Naive thymus-derived CD4-positive, alpha-beta T cell (primary cell): ENCODE results near the gene ELL2. TPM values are rescaled to one million over a fixed set of nuclear protein-coding genes. Genes with fewer than 3 reads are reported as not detected.

Experiments used
- ATAC-seq: fragments of 150-1000 bp; cut with Tn5 transposase; 2 replicates; pipeline ENCODE4 v1.10.0; 2021; ENCODE audit warnings: mild to moderate bottlenecking, moderate library complexity
- CTCF ChIA-PET: fragments of 350-600 bp; sonication (Branson Sonifier 250); formaldehyde crosslinking; loops from one replicate; lab custom pipeline; 2021; ENCODE audit warnings: antibody characterized with exemption; lab: Charles Lee
- POLR2A ChIA-PET: fragments of 350-600 bp; sonication (Branson Sonifier 250); formaldehyde crosslinking; loops from one replicate; lab custom pipeline; 2021; ENCODE audit warnings: antibody characterized with exemption, inconsistent platforms; lab: Charles Lee
- DNase-seq, 9 donors: peaks; one replicate each; pipeline versions ENCODE4 v3.0.0 to v3.0.0-alpha.2; 2020 to 2022; ENCODE audit warnings: mixed read lengths in 1 of 9
- H3K27ac ChIP-seq: one replicate; pipeline ENCODE4 v1.7.0; 2013; ENCODE audit warnings: mild to moderate bottlenecking, low read depth, low read length, moderate library complexity
- H3K27me3 ChIP-seq, 2 donors: one replicate each; pipeline ENCODE4 v1.7.0; 2013; ENCODE audit warnings: low read length in 2 of 2, mild to moderate bottlenecking in 2 of 2, moderate library complexity in 2 of 2; ENCODE audit not compliant: control insufficient read depth in 2 of 2, insufficient read depth in 2 of 2
- H3K36me3 ChIP-seq, 3 experiments: 1 replicate in 2 of 3; 2 replicates in 1 of 3; pipeline ENCODE4 v1.7.0; 2013; ENCODE audit warnings: low read length in 3 of 3, mild to moderate bottlenecking in 3 of 3, moderate library complexity in 1 of 3; ENCODE audit not compliant: insufficient read depth in 3 of 3, control insufficient read depth in 2 of 3
- H3K4me1 ChIP-seq, 2 donors: one replicate each; pipeline ENCODE4 v1.7.0; 2013; ENCODE audit warnings: low read length in 2 of 2, mild to moderate bottlenecking in 2 of 2, moderate library complexity in 1 of 2; ENCODE audit not compliant: control insufficient read depth in 2 of 2, insufficient read depth in 2 of 2
- H3K4me3 ChIP-seq: 2 replicates; pipeline ENCODE4 v1.7.0; 2013; ENCODE audit warnings: mild to moderate bottlenecking, low read length
- H3K9me3 ChIP-seq, 3 experiments: 1 replicate in 2 of 3; 2 replicates in 1 of 3; pipeline ENCODE4 v1.7.0; 2013; ENCODE audit warnings: low read length in 3 of 3; ENCODE audit not compliant: control insufficient read depth in 2 of 3
- H3K27ac Mint-ChIP-seq, 9 donors: one replicate each; pipeline ENCODE4 v1.8.0; 2020 to 2022; ENCODE audit warnings: mixed read lengths in 9 of 9, mild to moderate bottlenecking in 8 of 9, moderate library complexity in 5 of 9, inconsistent platforms in 2 of 9
- H3K27me3 Mint-ChIP-seq, 5 donors: one replicate each; pipeline ENCODE4 v1.8.0; 2021 to 2022; ENCODE audit warnings: mixed read lengths in 5 of 5, mild to moderate bottlenecking in 1 of 5
- H3K36me3 Mint-ChIP-seq, 5 donors: one replicate each; pipeline ENCODE4 v1.8.0; 2020 to 2022; ENCODE audit warnings: mixed read lengths in 5 of 5, mild to moderate bottlenecking in 3 of 5, inconsistent platforms in 1 of 5
- H3K4me1 Mint-ChIP-seq, 7 donors: one replicate each; pipeline ENCODE4 v1.8.0; 2020 to 2022; ENCODE audit warnings: mixed read lengths in 7 of 7, mild to moderate bottlenecking in 3 of 7, inconsistent platforms in 1 of 7
- H3K4me3 Mint-ChIP-seq, 10 donors: one replicate each; pipeline ENCODE4 v1.8.0; 2020 to 2022; ENCODE audit warnings: mild to moderate bottlenecking in 10 of 10, mixed read lengths in 10 of 10, moderate library complexity in 6 of 10, inconsistent platforms in 2 of 10
- H3K9me3 Mint-ChIP-seq, 11 donors: one replicate each; pipeline ENCODE4 v1.8.0; 2020 to 2022; ENCODE audit warnings: mixed read lengths in 11 of 11, mild to moderate bottlenecking in 4 of 11, inconsistent platforms in 1 of 11, moderate library complexity in 1 of 11
- intact Hi-C, 2 donors: fragments of 100-400 bp; cut with micrococcal nuclease; formaldehyde crosslinking; loops; one replicate each; pipeline ENCODE4 v1.15.1; 2023
- polyA plus RNA-seq, 2 donors: library from polyadenylated mRNA; unstranded; fragments of 300-500 nt; fragmentation: Illumina TruSeq; gene quantifications; one replicate each; pipeline ENCODE4 v1.2.3, GENCODE V29; 2021
- total RNA-seq, 6 experiments: library from RNA in 5 of 6; stranded (reverse) in 5 of 6; gene quantifications; 1 replicate in 5 of 6; 2 replicates in 1 of 6; pipeline ENCODE4 v1.2.3 and lab custom pipeline; 2021 to 2026

The ELL2 gene
- total and polyA plus RNA-seq, 7 experiments from 2014 or later = 1.9 to 65.8 (median 14.0) TPM

DNA sequence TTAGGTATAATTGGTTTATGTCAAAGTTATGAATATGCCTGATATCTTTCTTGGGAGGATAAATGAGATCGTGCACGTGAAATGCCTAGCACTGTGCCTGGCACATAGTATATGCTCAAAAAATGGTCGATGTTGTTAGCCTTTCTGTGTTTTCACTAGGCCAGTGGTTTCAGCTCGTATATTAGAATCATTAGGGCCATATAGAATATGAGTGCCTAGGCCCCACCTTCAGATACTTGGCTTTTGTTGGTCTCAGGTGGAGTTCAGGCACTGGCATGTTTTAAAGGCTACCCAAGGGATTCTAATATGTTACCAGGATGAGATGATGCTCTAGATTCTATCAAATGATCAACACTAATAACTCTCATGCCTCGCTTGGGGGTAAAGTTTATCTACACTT is 56.8 kb downstream of the ELL2 start:
- no peak overlapping the region for H3K4me3 Mint-ChIP-seq
- H3K36me3 Mint-ChIP-seq = peaks cover 0 to 29% (median 12%) of the 10 kb centered on the region in 5 donors
- no peak overlapping the region for H3K27ac ChIP-seq
- no peaks in the 10 kb centered on the region for H3K9me3 ChIP-seq
- ATAC-seq = no peak
- H3K9me3 Mint-ChIP-seq = peaks cover 0 to 2% (median 0%) of the 10 kb centered on the region in 11 donors
- no peak overlapping the region for H3K4me3 ChIP-seq
- no peak for DNase-seq
- no peaks in the 10 kb centered on the region for H3K4me1 ChIP-seq
- H3K27me3 Mint-ChIP-seq = no peaks in the 10 kb centered on the region
- no peak overlapping the region for H3K27ac Mint-ChIP-seq
- peaks cover 0 to 16% (median 0%) of the 10 kb centered on the region in 7 donors for H3K4me1 Mint-ChIP-seq
- H3K36me3 ChIP-seq = no peaks in the 10 kb centered on the region
- intact Hi-C loops = no loop called here
- ChIA-PET CTCF (no interaction called here), POLR2A (no interaction called here)
- no peaks in the 10 kb centered on the region for H3K27me3 ChIP-seq

DNA sequence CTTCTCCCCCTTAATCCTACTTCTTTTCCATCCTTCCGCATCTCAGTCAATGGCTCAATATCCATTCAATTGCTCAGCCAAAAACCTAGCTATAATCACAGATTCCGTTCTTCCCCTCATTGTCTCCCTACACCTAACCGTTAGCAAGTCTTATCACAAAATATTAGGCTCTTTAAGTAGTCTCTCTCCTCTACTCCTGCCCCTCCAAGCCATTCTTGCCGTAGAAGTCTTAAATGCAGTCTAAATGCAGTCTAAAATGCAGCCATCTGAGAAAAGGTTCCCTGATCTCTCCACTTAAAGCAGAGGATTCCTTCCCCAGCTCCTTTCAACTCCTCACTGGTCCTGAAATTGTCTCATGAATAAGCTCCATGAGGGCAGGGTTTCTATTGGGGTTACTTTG is 57.8 kb downstream of the ELL2 start:
- Mint-ChIP-seq H3K27ac (peak overlapping the region in 1 of 9 donors; percentile 42), H3K4me3 (no peak overlapping the region), H3K9me3 (peaks cover 0 to 2% (median 0%) of the 10 kb centered on the region in 11 donors), H3K4me1 (peaks cover 0 to 12% (median 0%) of the 10 kb centered on the region in 7 donors), H3K27me3 (no peaks in the 10 kb centered on the region), H3K36me3 (peaks cover 2 to 31% (median 18%) of the 10 kb centered on the region in 5 donors)
- Histone ChIP-seq H3K9me3 (no peaks in the 10 kb centered on the region), H3K4me3 (no peak overlapping the region), H3K36me3 (peaks cover 0 to 2% (median 0%) of the 10 kb centered on the region in 3 experiments), H3K4me1 (no peaks in the 10 kb centered on the region), H3K27me3 (no peaks in the 10 kb centered on the region), H3K27ac (no peak overlapping the region)
- DNase-seq (no peak), ATAC-seq (no peak)
- intact Hi-C loops = no loop called here
- ChIA-PET POLR2A (no interaction called here), CTCF (interaction anchor here (1.2 kb wide), 1 partner anchor 9 kb away, joined by 3 read pairs; no protein-coding TSS in a partner anchor)

DNA sequence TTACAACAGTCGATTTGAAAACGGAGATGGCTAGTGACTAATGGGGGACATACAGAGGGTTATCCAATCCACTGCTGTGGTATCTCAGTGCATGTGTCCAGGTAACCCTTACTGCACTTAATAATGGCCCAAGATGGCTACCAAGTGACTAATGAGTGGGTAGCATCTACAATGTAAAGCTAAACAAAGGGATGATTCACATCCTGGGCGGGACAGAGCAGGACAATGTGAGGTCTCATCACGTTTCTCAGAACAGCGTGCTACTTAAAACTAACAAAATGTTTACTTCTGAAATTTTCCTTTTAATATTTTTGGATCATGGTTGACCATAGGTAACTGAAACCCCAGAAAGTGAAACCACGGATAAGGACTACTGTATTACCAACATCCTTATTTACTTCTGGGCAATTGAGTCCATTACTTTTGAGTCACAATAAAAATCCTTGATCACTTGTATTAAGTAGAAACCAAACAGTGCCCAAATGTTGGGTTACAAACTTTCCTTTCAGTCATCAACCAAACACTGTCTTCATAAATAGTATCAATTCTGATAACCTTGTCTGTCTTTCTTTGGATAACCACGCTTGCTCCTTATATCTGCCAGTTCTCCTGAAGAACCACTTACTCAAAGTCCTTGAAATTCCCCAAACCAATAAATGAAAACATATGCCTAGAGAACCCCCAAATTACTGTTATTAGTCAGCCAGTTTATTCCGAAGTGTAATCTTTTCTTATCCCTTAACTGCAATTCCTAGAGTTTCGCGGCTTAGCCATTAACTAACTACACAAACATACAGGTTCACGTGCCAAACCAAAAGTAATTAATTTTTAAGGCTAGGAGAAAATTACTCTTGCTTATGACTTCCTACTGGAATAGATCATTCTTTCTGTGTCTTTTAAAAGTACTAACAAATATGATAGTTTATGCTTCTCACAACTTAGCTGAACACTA is 59.7 kb downstream of the ELL2 start:
- Mint-ChIP-seq H3K9me3 (peaks cover 0 to 2% (median 0%) of the 10 kb centered on the region in 11 donors), H3K36me3 (peaks cover 10 to 43% (median 25%) of the 10 kb centered on the region in 5 donors), H3K4me1 (peaks cover 0 to 8% (median 0%) of the 10 kb centered on the region in 7 donors), H3K27ac (no peak overlapping the region), H3K4me3 (no peak overlapping the region), H3K27me3 (no peaks in the 10 kb centered on the region)
- Histone ChIP-seq H3K27me3 (no peaks in the 10 kb centered on the region), H3K27ac (no peak overlapping the region), H3K36me3 (peaks cover 0 to 5% (median 0%) of the 10 kb centered on the region in 3 experiments), H3K4me1 (no peaks in the 10 kb centered on the region), H3K9me3 (no peaks in the 10 kb centered on the region), H3K4me3 (no peak overlapping the region)
- intact Hi-C loops = no loop called here
- no peak for DNase-seq
- ATAC-seq = peak; percentile 57
- CTCF ChIA-PET = no interaction called here
- POLR2A ChIA-PET = no interaction called here

DNA sequence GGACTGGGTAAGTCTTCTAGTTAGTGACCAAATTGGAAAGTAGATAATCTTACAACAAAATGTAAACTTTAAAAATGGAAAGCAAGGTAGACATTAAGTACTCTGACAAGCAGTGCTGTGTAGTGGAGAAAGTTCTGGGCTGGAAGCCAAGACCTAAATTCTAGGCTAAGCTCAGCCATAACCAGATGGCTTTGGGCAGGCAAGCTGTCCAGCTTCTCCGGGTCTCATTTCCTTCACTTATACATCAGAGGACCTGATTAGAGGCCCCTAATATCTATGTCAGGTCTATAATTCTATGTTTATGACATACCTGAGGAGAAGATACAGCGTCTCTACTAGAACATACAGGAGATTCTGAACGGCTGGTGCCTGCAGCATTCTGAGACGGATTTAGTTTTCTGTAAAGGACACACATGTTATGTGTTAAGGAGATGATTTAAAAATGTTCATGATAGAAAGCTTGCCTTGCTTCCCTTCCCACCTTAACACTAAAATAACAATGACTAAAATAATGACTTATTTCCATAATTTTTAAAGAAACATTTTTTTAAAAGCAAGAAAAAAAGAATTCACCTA is 61.2 kb downstream of the ELL2 start:
- Mint-ChIP-seq H3K27me3 (no peaks in the 10 kb centered on the region), H3K9me3 (peaks cover 0 to 2% (median 0%) of the 10 kb centered on the region in 11 donors), H3K4me3 (no peak overlapping the region), H3K4me1 (peaks cover 0 to 11% (median 0%) of the 10 kb centered on the region in 7 donors), H3K27ac (no peak overlapping the region), H3K36me3 (peaks cover 10 to 46% (median 24%) of the 10 kb centered on the region in 5 donors)
- POLR2A ChIA-PET = interaction anchor here (0.7 kb wide), 1 partner anchor 63 kb away, joined by 3 read pairs; no protein-coding TSS in a partner anchor
- no peaks in the 10 kb centered on the region for H3K4me1 ChIP-seq
- H3K4me3 ChIP-seq = no peak overlapping the region
- no peaks in the 10 kb centered on the region for H3K9me3 ChIP-seq
- intact Hi-C loops = no loop called here
- H3K27me3 ChIP-seq = no peaks in the 10 kb centered on the region
- no peak for ATAC-seq
- H3K36me3 ChIP-seq = peaks cover 0 to 5% (median 0%) of the 10 kb centered on the region in 3 experiments
- no peak overlapping the region for H3K27ac ChIP-seq
- CTCF ChIA-PET = interaction anchor here (0.7 to 1.0 kb wide), 2 partner anchors 162 to 412 kb away, joined by 3 read pairs; no protein-coding TSS in a partner anchor
- no peak for DNase-seq

- H3K9me3 ChIP-seq = no peaks in the 10 kb centered on the region
- DNase-seq (no peak), ATAC-seq (no peak)
- H3K27me3 ChIP-seq = no peaks in the 10 kb centered on the region
- Mint-ChIP-seq H3K4me3 (no peak overlapping the region), H3K27me3 (no peaks in the 10 kb centered on the region), H3K4me1 (peaks cover 0 to 13% (median 0%) of the 10 kb centered on the region in 7 donors), H3K36me3 (peaks cover 10 to 48% (median 24%) of the 10 kb centered on the region in 5 donors), H3K27ac (peak overlapping the region in 2 of 9 donors; percentile 18 to 63), H3K9me3 (peaks cover 0 to 2% (median 0%) of the 10 kb centered on the region in 11 donors)
- POLR2A ChIA-PET = no interaction called here
- intact Hi-C loops = loop anchor here in 1 of 2 donors (5.0 kb wide), 1 partner anchor 42 kb away; no protein-coding TSS in a partner anchor
- H3K27ac ChIP-seq = no peak overlapping the region
- no peaks in the 10 kb centered on the region for H3K4me1 ChIP-seq
- no peak overlapping the region for H3K4me3 ChIP-seq
- CTCF ChIA-PET = interaction anchor here (1.0 kb wide), 1 partner anchor 162 kb away, joined by 3 read pairs; no protein-coding TSS in a partner anchor
- peaks cover 0 to 5% (median 0%) of the 10 kb centered on the region in 3 experiments for H3K36me3 ChIP-seq
Measured at GRCh38 chr5:95899829-95900228, 61.8 kb downstream of the ELL2 start.

- Mint-ChIP-seq H3K36me3 (peaks cover 10 to 51% (median 28%) of the 10 kb centered on the region in 5 donors), H3K27me3 (no peaks in the 10 kb centered on the region), H3K4me3 (no peak overlapping the region), H3K4me1 (peaks cover 0 to 13% (median 0%) of the 10 kb centered on the region in 7 donors), H3K27ac (no peak overlapping the region), H3K9me3 (peaks cover 0 to 2% (median 0%) of the 10 kb centered on the region in 11 donors)
- Histone ChIP-seq H3K27ac (no peak overlapping the region), H3K4me1 (no peaks in the 10 kb centered on the region), H3K36me3 (peaks cover 0 to 5% (median 0%) of the 10 kb centered on the region in 3 experiments), H3K9me3 (no peaks in the 10 kb centered on the region), H3K4me3 (no peak overlapping the region), H3K27me3 (no peaks in the 10 kb centered on the region)
- ChIA-PET CTCF (interaction anchor here (0.6 kb wide), 2 partner anchors 49 to 363 kb away, joined by 3 read pairs; no protein-coding TSS in a partner anchor), POLR2A (no interaction called here)
- ATAC-seq (no peak), DNase-seq (no peak)
- intact Hi-C loops = loop anchor here in 1 of 2 donors (5.0 kb wide), 1 partner anchor 43 kb away; no protein-coding TSS in a partner anchor
Measured at GRCh38 chr5:95899006-95899405, 62.6 kb downstream of the ELL2 start.
